GM23338 (cell line): Measurements from ENCODE around the gene NDUFS6. TPM values are rescaled to one million over a fixed set of nuclear protein-coding genes. Genes with fewer than 3 reads are reported as not detected.

Experiments
- ATAC-seq: fragments of 200-7000 bp; cut with Tn5 transposase; 3 replicates; pipeline ENCODE4 v1.9.1; 2020
- DNase-seq: peaks from one replicate; pipeline ENCODE4 v3.0.0-alpha.2; 2015; ENCODE audit warnings: low spot score
- H2AFZ ChIP-seq: fragments of 200-600 bp; sonication (generic); 2 replicates; pipeline ENCODE4 v1.8.0; 2016; ENCODE audit warnings: antibody characterized with exemption, mild to moderate bottlenecking, moderate library complexity
- H3F3A ChIP-seq: fragments of 200-600 bp; sonication (generic); replicated peaks from 2 replicates; pipeline ENCODE4 v1.8.0; 2017; ENCODE audit warnings: antibody characterized with exemption, mixed run types, low read depth
- H3K27ac ChIP-seq: fragments of 200-600 bp; sonication (generic); 2 replicates; pipeline ENCODE4 v1.6.1; 2016; ENCODE audit warnings: low read depth
- H3K27me3 ChIP-seq: fragments of 200-600 bp; sonication (generic); 2 replicates; pipeline ENCODE4 v1.8.0; 2016; ENCODE audit warnings: mild to moderate bottlenecking, mixed run types, moderate library complexity; ENCODE audit not compliant: insufficient read depth
- H3K36me3 ChIP-seq: fragments of 200-600 bp; sonication (generic); 2 replicates; pipeline ENCODE4 v1.8.0; 2016; ENCODE audit warnings: mild to moderate bottlenecking; ENCODE audit not compliant: insufficient read depth
- H3K4me1 ChIP-seq: fragments of 200-600 bp; sonication (generic); 2 replicates; pipeline ENCODE4 v1.8.0; 2016; ENCODE audit warnings: mild to moderate bottlenecking, moderate library complexity; ENCODE audit not compliant: insufficient read depth
- H3K4me2 ChIP-seq: fragments of 200-600 bp; sonication (generic); 2 replicates; pipeline ENCODE4 v1.7.1; 2017; ENCODE audit warnings: mixed run types
- H3K4me3 ChIP-seq: fragments of 200-600 bp; sonication (generic); 2 replicates; pipeline ENCODE4 v1.6.1; 2016; ENCODE audit warnings: mixed run types
- H3K79me2 ChIP-seq: fragments of 200-600 bp; sonication (generic); replicated peaks from 2 replicates; pipeline ENCODE4 v1.8.0; 2017; ENCODE audit warnings: mild to moderate bottlenecking; ENCODE audit not compliant: insufficient read depth
- H3K9me2 ChIP-seq: fragments of 200-600 bp; sonication (generic); 2 replicates; pipeline ENCODE4 v1.8.0; 2017; ENCODE audit not compliant: insufficient read depth
- H4K20me1 ChIP-seq: fragments of 200-600 bp; sonication (generic); replicated peaks from 2 replicates; pipeline ENCODE4 v1.8.0; 2017; ENCODE audit warnings: mild to moderate bottlenecking; ENCODE audit not compliant: insufficient read depth
- H3K27ac Mint-ChIP-seq: 2 replicates; pipeline ENCODE4 v1.8.0; 2020; ENCODE audit warnings: inconsistent platforms, mild to moderate bottlenecking, moderate library complexity, mixed read lengths
- H3K27me3 Mint-ChIP-seq: 3 replicates; pipeline ENCODE4 v1.8.0; 2022; ENCODE audit warnings: low read depth, mild to moderate bottlenecking, moderate library complexity, mixed read lengths, inconsistent platforms; ENCODE audit not compliant: insufficient read depth, poor library complexity
- H3K36me3 Mint-ChIP-seq: 3 replicates; pipeline ENCODE4 v1.8.0; 2021; ENCODE audit warnings: low read depth, mild to moderate bottlenecking, inconsistent platforms, moderate library complexity, mixed read lengths
- H3K4me1 Mint-ChIP-seq: 3 replicates; pipeline ENCODE4 v1.8.0; 2020; ENCODE audit warnings: mild to moderate bottlenecking, inconsistent platforms, mixed read lengths
- H3K4me3 Mint-ChIP-seq: 3 replicates; pipeline ENCODE4 v1.8.0; 2021; ENCODE audit warnings: moderate library complexity, mild to moderate bottlenecking, inconsistent platforms, mixed read lengths
- H3K9me3 Mint-ChIP-seq: 3 replicates; pipeline ENCODE4 v1.8.0; 2020; ENCODE audit warnings: moderate library complexity, mild to moderate bottlenecking, inconsistent platforms, mixed read lengths
- CREB1 ChIP-seq: fragments of 250-450 bp; sonication (Bioruptor Pico); IDR thresholded peaks from 2 replicates; pipeline ENCODE4 v1.5.0; 2020; ENCODE audit warnings: low read depth, mild to moderate bottlenecking, moderate library complexity
- CTCF ChIP-seq, 2 experiments: fragments of 200-600 bp in 1 of 2; sonication (generic) in 1 of 2; conservative IDR thresholded peaks; 2 replicates each; pipeline versions ENCODE4 v1.5.1 to v1.6.1; 2016 to 2017; ENCODE audit warnings: antibody characterized with exemption in 2 of 2, low read depth in 2 of 2, mild to moderate bottlenecking in 2 of 2, moderate library complexity in 1 of 2
- ETS1 ChIP-seq: IDR thresholded peaks from 2 replicates; pipeline ENCODE4 v1.6.1; 2016; ENCODE audit warnings: antibody characterized with exemption
- EZH2phosphoT487 ChIP-seq: fragments of 200-600 bp; sonication (generic); IDR thresholded peaks from one replicate; pipeline ENCODE4 v1.8.1; 2018; ENCODE audit warnings: antibody characterized with exemption; ENCODE audit not compliant: unreplicated experiment
- JUNB ChIP-seq: IDR thresholded peaks from one replicate; pipeline ENCODE4 v1.6.1; 2016; ENCODE audit warnings: antibody characterized with exemption; ENCODE audit not compliant: unreplicated experiment
- NANOG ChIP-seq: IDR thresholded peaks from 2 replicates; pipeline ENCODE4 v1.6.1; 2016; ENCODE audit warnings: antibody characterized with exemption, borderline replicate concordance
- POLR2AphosphoS5 ChIP-seq: IDR thresholded peaks from 2 replicates; pipeline ENCODE4 v1.6.1; 2016; ENCODE audit warnings: antibody characterized with exemption, low read depth
- STAT1 ChIP-seq: IDR thresholded peaks from one replicate; pipeline ENCODE4 v1.6.1; 2016; ENCODE audit warnings: antibody characterized with exemption; ENCODE audit not compliant: unreplicated experiment
- ZNF114 ChIP-seq: fragments of 250-450 bp; sonication (Bioruptor Pico); IDR thresholded peaks from 2 replicates; pipeline ENCODE4 v1.5.0; 2020; ENCODE audit warnings: mild to moderate bottlenecking, moderate library complexity
- ZNF331 ChIP-seq: fragments of 250-450 bp; sonication (Bioruptor Pico); IDR thresholded peaks from 2 replicates; pipeline ENCODE4 v1.5.0; 2020; ENCODE audit warnings: low read depth, mild to moderate bottlenecking, moderate library complexity
- ZNF462 ChIP-seq: fragments of 250-450 bp; sonication (Bioruptor Pico); IDR thresholded peaks from 2 replicates; pipeline ENCODE4 v1.5.0; 2020; ENCODE audit warnings: mild to moderate bottlenecking, moderate library complexity
- polyA plus RNA-seq: library from polyadenylated mRNA; unstranded; fragments of >200 nt; fragmentation: Nextera tagmentation; extraction: Ambion mirVana; gene quantifications from 2 replicates; pipeline ENCODE4 v1.2.1, GENCODE V29; 2016
- total RNA-seq: library from RNA; depleted of rRNA; stranded (reverse); fragments of >200 nt; shearing (Covaris generic); gene quantifications from 2 replicates; pipeline ENCODE4 v1.2.3, GENCODE V29; 2014

NDUFS6 gene
- total and polyA plus RNA-seq, 2 experiments from 2014 or later, result 94.8 to 289 TPM

- H4K20me1 ChIP-seq, result no peaks in the 10 kb centered on the region
- no peaks in the 10 kb centered on the region for H3F3A ChIP-seq
- peak; percentile 44 for DNase-seq
- no peak overlapping the region for H3K27ac ChIP-seq
- peaks cover 8% of the 10 kb centered on the region; the same call in 1 of the 2 replicates for H3K27me3 ChIP-seq
- Mint-ChIP-seq H3K4me3 (no peak overlapping the region), H3K4me1 (peaks cover 4% of the 10 kb centered on the region; the same call in 1 of the 3 replicates), H3K9me3 (no peaks in the 10 kb centered on the region), H3K27ac (no peak overlapping the region), H3K36me3 (no peaks in the 10 kb centered on the region), H3K27me3 (peaks cover 22% of the 10 kb centered on the region)
- no peak for TF ChIP-seq ETS1
- H3K9me2 ChIP-seq, result 0 out of 2 replicates have a peak, but pooled peaks cover 2% of the 10 kb centered on the region
- H3K36me3 ChIP-seq, result no peaks in the 10 kb centered on the region
- H3K4me3 ChIP-seq, result no peak overlapping the region
- ATAC-seq, result peak; percentile 47
- H3K79me2 ChIP-seq, result no peaks in the 10 kb centered on the region
- H3K4me1 ChIP-seq, result no peaks in the 10 kb centered on the region
- H2AFZ ChIP-seq, result no peak overlapping the region
- no peak overlapping the region for H3K4me2 ChIP-seq
Observed at GRCh38 chr5:1857256-1857600, 56.0 kb downstream of the NDUFS6 start.

GRCh38 chr5:1858436-1858835 is 57.2 kb downstream of the NDUFS6 start:
- ATAC-seq, result no peak
- H3K27me3 ChIP-seq, result no peaks in the 10 kb centered on the region
- TF ChIP-seq STAT1 (no peak), ZNF462 (no peak), ZNF114 (CRISPR knock-in tag) (no peak), CTCF (conservative IDR thresholded peaks at IDR 0.05; ENCODE audit: low read depth in 2 of 2) (no peak), ETS1 (no peak), JUNB (no peak), EZH2phosphoT487 (no peak), CREB1 (CRISPR knock-in tag) (no peak), POLR2AphosphoS5 (no peak), ZNF331 (CRISPR knock-in tag) (no peak), NANOG (no peak)

More at GRCh38 chr5:1858436-1858835, 57.2 kb downstream of the NDUFS6 start:
- no peak for DNase-seq
- Histone ChIP-seq H3F3A (no peaks in the 10 kb centered on the region), H2AFZ (no peak overlapping the region), H4K20me1 (no peaks in the 10 kb centered on the region), H3K4me3 (no peak overlapping the region), H3K4me2 (no peak overlapping the region), H3K4me1 (no peaks in the 10 kb centered on the region), H3K27ac (no peak overlapping the region), H3K36me3 (no peaks in the 10 kb centered on the region), H3K9me2 (0 out of 2 replicates have a peak, but pooled peaks cover 2% of the 10 kb centered on the region), H3K79me2 (no peaks in the 10 kb centered on the region)
- Mint-ChIP-seq H3K4me3 (no peak overlapping the region), H3K4me1 (peaks cover 4% of the 10 kb centered on the region; the same call in 1 of the 3 replicates), H3K27me3 (peaks cover 14% of the 10 kb centered on the region), H3K27ac (no peak overlapping the region), H3K9me3 (no peaks in the 10 kb centered on the region), H3K36me3 (no peaks in the 10 kb centered on the region)
